HEK293 (cell line): ENCODE data around the gene UTP15.

Experiments
- CTCF ChIA-PET: fragments of 350-600 bp; formaldehyde crosslinking; extraction: SDS; loops from one replicate; lab custom pipeline; 2021; ENCODE audit warnings: antibody characterized with exemption; lab: Yijun Ruan, JAX
- POLR2A ChIA-PET: fragments of 300-600 bp; formaldehyde crosslinking; extraction: SDS; loops from one replicate; lab custom pipeline; 2020; ENCODE audit warnings: antibody characterized with exemption, inconsistent platforms; lab: Yijun Ruan, JAX
- H3K27ac ChIP-seq: fragments of 200-500 bp; sonication (Bioruptor generic); 2 replicates; pipeline ENCODE4 v1.5.1; 2014; ENCODE audit warnings: low read depth, low read length, control low read depth, inconsistent platforms; ENCODE audit errors: extremely low read depth
- H3K36me3 ChIP-seq, 2 experiments: fragments of 200-500 bp in 1 of 2; sonication (Bioruptor generic) in 1 of 2; 1 replicate in 1 of 2; 2 replicates in 1 of 2; pipeline ENCODE4 v1.5.1; 2014 to 2017; ENCODE audit warnings: inconsistent platforms in 2 of 2, low read length in 2 of 2; ENCODE audit not compliant: control insufficient read depth in 2 of 2, insufficient read depth in 1 of 2
- H3K4me1 ChIP-seq: fragments of 200-500 bp; sonication (Bioruptor generic); 2 replicates; pipeline ENCODE4 v1.5.1; 2014; ENCODE audit warnings: mild to moderate bottlenecking, low read length, inconsistent platforms; ENCODE audit not compliant: control insufficient read depth, insufficient read depth
- H3K4me3 ChIP-seq: 2 replicates; pipeline ENCODE4 v1.5.1; 2011; ENCODE audit warnings: low read depth, mild to moderate bottlenecking, control low read depth, low read length, moderate library complexity
- H3K9me3 ChIP-seq: fragments of 200-500 bp; sonication (Bioruptor generic); 2 replicates; pipeline ENCODE4 v1.5.1; 2014; ENCODE audit warnings: low read depth, low read length, inconsistent platforms; ENCODE audit not compliant: control insufficient read depth, insufficient read depth
- BCL6B ChIP-seq: fragments of 450-650 bp; formaldehyde crosslinking; IDR thresholded peaks from 2 replicates; pipeline ENCODE4 v1.5.1; 2017; ENCODE audit warnings: missing biosample characterization, missing genetic modification characterization
- GLI2 ChIP-seq: fragments of 450-650 bp; formaldehyde crosslinking; IDR thresholded peaks from 2 replicates; pipeline ENCODE4; 2017; ENCODE audit warnings: missing biosample characterization, missing genetic modification characterization, low read depth, borderline replicate concordance
- GLI4 ChIP-seq: fragments of 450-650 bp; formaldehyde crosslinking; IDR thresholded peaks from 2 replicates; pipeline ENCODE4 v1.5.1; 2016; ENCODE audit warnings: missing biosample characterization, missing genetic modification characterization
- HOXD13 ChIP-seq: sonication (generic); formaldehyde crosslinking; IDR thresholded peaks from 2 replicates; pipeline ENCODE4 v1.8.0; 2022; ENCODE audit warnings: missing genetic modification reagents, borderline replicate concordance
- REPIN1 ChIP-seq: fragments of 450-650 bp; formaldehyde crosslinking; IDR thresholded peaks from 2 replicates; pipeline ENCODE4 v1.5.1; 2017; ENCODE audit warnings: missing biosample characterization, missing genetic modification characterization, low read depth
- TRIM28 ChIP-seq: IDR thresholded peaks from 2 replicates; pipeline ENCODE4 v1.6.1; 2011; ENCODE audit warnings: low read length, control low read depth, borderline replicate concordance
- WT1 ChIP-seq: fragments of 450-650 bp; formaldehyde crosslinking; IDR thresholded peaks from 2 replicates; pipeline ENCODE4 v1.5.1; 2016; ENCODE audit warnings: missing biosample characterization, missing genetic modification characterization
- ZFP3 ChIP-seq: fragments of 450-650 bp; formaldehyde crosslinking; IDR thresholded peaks from 2 replicates; pipeline ENCODE4 v1.5.1; 2016; ENCODE audit warnings: low read depth, missing biosample characterization, missing genetic modification characterization
- ZFP37 ChIP-seq: fragments of 450-650 bp; formaldehyde crosslinking; IDR thresholded peaks from 2 replicates; pipeline ENCODE4 v1.5.1; 2016; ENCODE audit warnings: missing biosample characterization, missing genetic modification characterization
- ZNF121 ChIP-seq: fragments of 450-650 bp; formaldehyde crosslinking; IDR thresholded peaks from 2 replicates; pipeline ENCODE4 v1.5.1; 2016; ENCODE audit warnings: missing biosample characterization, missing genetic modification characterization
- ZNF248 ChIP-seq: fragments of 450-650 bp; formaldehyde crosslinking; IDR thresholded peaks from 2 replicates; pipeline ENCODE4 v1.5.1; 2017; ENCODE audit warnings: missing biosample characterization, missing genetic modification characterization
- ZNF311 ChIP-seq: fragments of 450-650 bp; formaldehyde crosslinking; IDR thresholded peaks from 2 replicates; pipeline ENCODE4 v1.5.1; 2017; ENCODE audit warnings: missing biosample characterization, missing genetic modification characterization, borderline replicate concordance
- ZNF341 ChIP-seq: fragments of 450-650 bp; formaldehyde crosslinking; IDR thresholded peaks from 2 replicates; pipeline ENCODE4; 2016; ENCODE audit warnings: low read depth, missing biosample characterization, missing genetic modification characterization
- ZNF354C ChIP-seq: fragments of 450-650 bp; formaldehyde crosslinking; IDR thresholded peaks from 2 replicates; pipeline ENCODE4 v1.5.1; 2016; ENCODE audit warnings: missing biosample characterization, missing genetic modification characterization, low read depth, borderline replicate concordance
- ZNF394 ChIP-seq: fragments of 450-650 bp; formaldehyde crosslinking; IDR thresholded peaks from 2 replicates; pipeline ENCODE4 v1.5.1; 2016; ENCODE audit warnings: missing biosample characterization, missing genetic modification characterization, mild to moderate bottlenecking, moderate library complexity, borderline replicate concordance
- ZNF404 ChIP-seq: fragments of 450-650 bp; formaldehyde crosslinking; IDR thresholded peaks from 2 replicates; pipeline ENCODE4 v1.5.1; 2017; ENCODE audit warnings: missing biosample characterization, missing genetic modification characterization
- ZNF423 ChIP-seq: fragments of 450-650 bp; formaldehyde crosslinking; IDR thresholded peaks from 2 replicates; pipeline ENCODE4 v1.5.1; 2016; ENCODE audit warnings: missing biosample characterization, missing genetic modification characterization
- ZNF521 ChIP-seq: fragments of 450-650 bp; formaldehyde crosslinking; IDR thresholded peaks from 2 replicates; pipeline ENCODE4 v1.5.1; 2017; ENCODE audit warnings: missing biosample characterization, mild to moderate bottlenecking, missing genetic modification characterization
- ZNF530 ChIP-seq: fragments of 450-650 bp; formaldehyde crosslinking; IDR thresholded peaks from 2 replicates; pipeline ENCODE4 v1.5.1; 2016; ENCODE audit warnings: low read depth, missing biosample characterization, missing genetic modification characterization
- ZNF544 ChIP-seq: fragments of 450-650 bp; formaldehyde crosslinking; IDR thresholded peaks from 2 replicates; pipeline ENCODE4 v1.5.0; 2017; ENCODE audit warnings: missing biosample characterization, missing genetic modification characterization
- ZNF561 ChIP-seq: fragments of 450-650 bp; IDR thresholded peaks from 2 replicates; pipeline ENCODE4 v1.5.1; 2018; ENCODE audit warnings: missing biosample characterization, missing genetic modification characterization, borderline replicate concordance
- ZNF571 ChIP-seq: fragments of 450-650 bp; formaldehyde crosslinking; IDR thresholded peaks from 2 replicates; pipeline ENCODE4 v1.5.0; 2017; ENCODE audit warnings: missing biosample characterization, missing genetic modification characterization
- ZNF621 ChIP-seq: fragments of 450-650 bp; formaldehyde crosslinking; IDR thresholded peaks from 2 replicates; pipeline ENCODE4 v1.5.1; 2017; ENCODE audit warnings: missing biosample characterization, missing genetic modification characterization
- ZNF658 ChIP-seq: fragments of 450-650 bp; formaldehyde crosslinking; IDR thresholded peaks from 2 replicates; pipeline ENCODE4; 2016; ENCODE audit warnings: missing biosample characterization, missing genetic modification characterization
- TF ChIP-seq, protein P1 (sequence below): fragments of 450-650 bp; formaldehyde crosslinking; IDR thresholded peaks from 2 replicates; pipeline ENCODE4 v1.5.1; 2016; ENCODE audit warnings: missing biosample characterization, missing genetic modification characterization
- TF ChIP-seq, protein P2 (sequence below): fragments of 450-650 bp; formaldehyde crosslinking; IDR thresholded peaks from 2 replicates; pipeline ENCODE4 v1.5.1; 2016; ENCODE audit warnings: missing biosample characterization, missing genetic modification characterization
- TF ChIP-seq, protein P3 (sequence below): fragments of 450-650 bp; formaldehyde crosslinking; IDR thresholded peaks from 2 replicates; pipeline ENCODE4 v1.5.1; 2016; ENCODE audit warnings: missing biosample characterization, missing genetic modification characterization
- TF ChIP-seq, protein P4 (sequence below): fragments of 450-650 bp; formaldehyde crosslinking; IDR thresholded peaks from 2 replicates; pipeline ENCODE4 v1.5.1; 2016; ENCODE audit warnings: missing biosample characterization, missing genetic modification characterization, borderline replicate concordance

The UTP15 gene

DNA sequence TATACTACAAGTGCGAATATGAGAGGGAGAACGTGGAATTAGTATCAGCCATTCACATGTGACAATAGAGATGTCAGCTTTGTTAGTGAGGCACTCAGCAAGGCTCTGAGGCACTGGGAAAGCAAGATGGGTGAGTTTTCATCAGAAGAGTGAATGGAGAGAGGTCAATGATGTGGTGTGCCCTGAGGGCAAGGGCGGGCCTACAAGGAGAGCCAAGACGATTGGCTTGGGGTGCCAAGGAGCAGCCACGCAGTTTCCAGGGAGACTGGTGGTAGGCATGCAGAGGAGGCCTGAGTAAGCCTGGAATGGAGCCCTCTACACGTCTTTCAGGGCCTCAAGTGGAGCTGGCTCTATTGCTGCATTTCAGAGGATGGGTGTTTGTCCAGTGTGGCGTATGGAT lies 42.6 kb upstream of the UTP15 start:
- Histone ChIP-seq H3K27ac (no peak overlapping the region), H3K4me3 (no peak overlapping the region), H3K9me3 (no peaks in the 10 kb centered on the region), H3K4me1 (no peaks in the 10 kb centered on the region; the same call in 1 of the 2 replicates), H3K36me3 (no peaks in the 10 kb centered on the region)
- ChIA-PET CTCF (interaction anchor here (0.7 to 8.5 kb wide), 2 partner anchors 13 to 39 kb away, joined by 3 to 75 read pairs; no protein-coding TSS in a partner anchor), POLR2A (no interaction called here)
- TF ChIP-seq ZNF341 (tag by site-specific recombination) = no peak
- TF ChIP-seq ZFP3 (tag by site-specific recombination) = no peak
- no peak for TF ChIP-seq ZNF394
- no peak for TF ChIP-seq ZNF561 (tag by site-specific recombination)
- TF ChIP-seq WT1 (tag by site-specific recombination) = no peak
- TF ChIP-seq REPIN1 (tag by site-specific recombination) = no peak
- TF ChIP-seq, protein P1, sequence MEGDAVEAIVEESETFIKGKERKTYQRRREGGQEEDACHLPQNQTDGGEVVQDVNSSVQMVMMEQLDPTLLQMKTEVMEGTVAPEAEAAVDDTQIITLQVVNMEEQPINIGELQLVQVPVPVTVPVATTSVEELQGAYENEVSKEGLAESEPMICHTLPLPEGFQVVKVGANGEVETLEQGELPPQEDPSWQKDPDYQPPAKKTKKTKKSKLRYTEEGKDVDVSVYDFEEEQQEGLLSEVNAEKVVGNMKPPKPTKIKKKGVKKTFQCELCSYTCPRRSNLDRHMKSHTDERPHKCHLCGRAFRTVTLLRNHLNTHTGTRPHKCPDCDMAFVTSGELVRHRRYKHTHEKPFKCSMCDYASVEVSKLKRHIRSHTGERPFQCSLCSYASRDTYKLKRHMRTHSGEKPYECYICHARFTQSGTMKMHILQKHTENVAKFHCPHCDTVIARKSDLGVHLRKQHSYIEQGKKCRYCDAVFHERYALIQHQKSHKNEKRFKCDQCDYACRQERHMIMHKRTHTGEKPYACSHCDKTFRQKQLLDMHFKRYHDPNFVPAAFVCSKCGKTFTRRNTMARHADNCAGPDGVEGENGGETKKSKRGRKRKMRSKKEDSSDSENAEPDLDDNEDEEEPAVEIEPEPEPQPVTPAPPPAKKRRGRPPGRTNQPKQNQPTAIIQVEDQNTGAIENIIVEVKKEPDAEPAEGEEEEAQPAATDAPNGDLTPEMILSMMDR (tag by site-specific recombination) = no peak
- TF ChIP-seq ZNF530 (tag by site-specific recombination) = no peak
- no peak for TF ChIP-seq ZNF658 (tag by site-specific recombination)
- TF ChIP-seq TRIM28 = no peak
- TF ChIP-seq GLI4 (tag by site-specific recombination) = no peak
- TF ChIP-seq, protein P2, sequence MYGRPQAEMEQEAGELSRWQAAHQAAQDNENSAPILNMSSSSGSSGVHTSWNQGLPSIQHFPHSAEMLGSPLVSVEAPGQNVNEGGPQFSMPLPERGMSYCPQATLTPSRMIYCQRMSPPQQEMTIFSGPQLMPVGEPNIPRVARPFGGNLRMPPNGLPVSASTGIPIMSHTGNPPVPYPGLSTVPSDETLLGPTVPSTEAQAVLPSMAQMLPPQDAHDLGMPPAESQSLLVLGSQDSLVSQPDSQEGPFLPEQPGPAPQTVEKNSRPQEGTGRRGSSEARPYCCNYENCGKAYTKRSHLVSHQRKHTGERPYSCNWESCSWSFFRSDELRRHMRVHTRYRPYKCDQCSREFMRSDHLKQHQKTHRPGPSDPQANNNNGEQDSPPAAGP (tag by site-specific recombination) = no peak
- TF ChIP-seq ZNF121 (tag by site-specific recombination) = no peak
- no peak for TF ChIP-seq ZNF248

DNA sequence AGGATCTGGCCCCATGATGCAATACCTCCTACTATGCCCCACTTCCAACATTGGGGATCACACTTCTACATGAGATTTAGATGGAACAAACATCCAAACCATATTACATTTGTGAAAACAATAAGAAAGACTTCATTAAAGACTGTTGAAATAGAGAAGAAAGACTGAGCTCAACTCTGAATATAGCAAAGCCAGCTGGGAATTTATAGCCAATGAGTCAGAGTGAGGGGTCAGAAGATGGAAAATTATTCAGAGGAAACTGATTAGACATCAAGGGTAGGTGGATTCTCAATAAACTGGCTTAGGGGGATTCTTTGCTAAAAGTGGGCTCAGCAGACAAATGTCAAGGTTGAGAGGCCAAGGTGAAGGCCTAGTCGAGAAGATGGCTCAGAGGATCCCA lies 41.7 kb upstream of the UTP15 start:
- TF ChIP-seq ZNF423 (no peak), ZNF521 (tag by site-specific recombination) (no peak), REPIN1 (tag by site-specific recombination) (no peak), ZNF571 (tag by site-specific recombination) (no peak), GLI2 (no peak), ZNF404 (tag by site-specific recombination) (no peak), ZNF311 (tag by site-specific recombination) (no peak), HOXD13 (CRISPR knock-in tag) (no peak), ZFP37 (tag by site-specific recombination) (no peak), ZNF354C (no peak), BCL6B (no peak), ZNF621 (tag by site-specific recombination) (no peak), ZNF544 (no peak)
- TF ChIP-seq, protein P3, sequence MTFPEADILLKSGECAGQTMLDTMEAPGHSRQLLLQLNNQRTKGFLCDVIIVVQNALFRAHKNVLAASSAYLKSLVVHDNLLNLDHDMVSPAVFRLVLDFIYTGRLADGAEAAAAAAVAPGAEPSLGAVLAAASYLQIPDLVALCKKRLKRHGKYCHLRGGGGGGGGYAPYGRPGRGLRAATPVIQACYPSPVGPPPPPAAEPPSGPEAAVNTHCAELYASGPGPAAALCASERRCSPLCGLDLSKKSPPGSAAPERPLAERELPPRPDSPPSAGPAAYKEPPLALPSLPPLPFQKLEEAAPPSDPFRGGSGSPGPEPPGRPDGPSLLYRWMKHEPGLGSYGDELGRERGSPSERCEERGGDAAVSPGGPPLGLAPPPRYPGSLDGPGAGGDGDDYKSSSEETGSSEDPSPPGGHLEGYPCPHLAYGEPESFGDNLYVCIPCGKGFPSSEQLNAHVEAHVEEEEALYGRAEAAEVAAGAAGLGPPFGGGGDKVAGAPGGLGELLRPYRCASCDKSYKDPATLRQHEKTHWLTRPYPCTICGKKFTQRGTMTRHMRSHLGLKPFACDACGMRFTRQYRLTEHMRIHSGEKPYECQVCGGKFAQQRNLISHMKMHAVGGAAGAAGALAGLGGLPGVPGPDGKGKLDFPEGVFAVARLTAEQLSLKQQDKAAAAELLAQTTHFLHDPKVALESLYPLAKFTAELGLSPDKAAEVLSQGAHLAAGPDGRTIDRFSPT (tag by site-specific recombination) = no peak
- TF ChIP-seq, protein P4, sequence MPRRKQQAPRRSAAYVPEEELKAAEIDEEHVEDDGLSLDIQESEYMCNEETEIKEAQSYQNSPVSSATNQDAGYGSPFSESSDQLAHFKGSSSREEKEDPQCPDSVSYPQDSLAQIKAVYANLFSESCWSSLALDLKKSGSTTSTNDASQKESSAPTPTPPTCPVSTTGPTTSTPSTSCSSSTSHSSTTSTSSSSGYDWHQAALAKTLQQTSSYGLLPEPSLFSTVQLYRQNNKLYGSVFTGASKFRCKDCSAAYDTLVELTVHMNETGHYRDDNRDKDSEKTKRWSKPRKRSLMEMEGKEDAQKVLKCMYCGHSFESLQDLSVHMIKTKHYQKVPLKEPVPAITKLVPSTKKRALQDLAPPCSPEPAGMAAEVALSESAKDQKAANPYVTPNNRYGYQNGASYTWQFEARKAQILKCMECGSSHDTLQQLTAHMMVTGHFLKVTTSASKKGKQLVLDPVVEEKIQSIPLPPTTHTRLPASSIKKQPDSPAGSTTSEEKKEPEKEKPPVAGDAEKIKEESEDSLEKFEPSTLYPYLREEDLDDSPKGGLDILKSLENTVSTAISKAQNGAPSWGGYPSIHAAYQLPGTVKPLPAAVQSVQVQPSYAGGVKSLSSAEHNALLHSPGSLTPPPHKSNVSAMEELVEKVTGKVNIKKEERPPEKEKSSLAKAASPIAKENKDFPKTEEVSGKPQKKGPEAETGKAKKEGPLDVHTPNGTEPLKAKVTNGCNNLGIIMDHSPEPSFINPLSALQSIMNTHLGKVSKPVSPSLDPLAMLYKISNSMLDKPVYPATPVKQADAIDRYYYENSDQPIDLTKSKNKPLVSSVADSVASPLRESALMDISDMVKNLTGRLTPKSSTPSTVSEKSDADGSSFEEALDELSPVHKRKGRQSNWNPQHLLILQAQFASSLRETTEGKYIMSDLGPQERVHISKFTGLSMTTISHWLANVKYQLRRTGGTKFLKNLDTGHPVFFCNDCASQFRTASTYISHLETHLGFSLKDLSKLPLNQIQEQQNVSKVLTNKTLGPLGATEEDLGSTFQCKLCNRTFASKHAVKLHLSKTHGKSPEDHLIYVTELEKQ (tag by site-specific recombination) = no peak
- ChIA-PET CTCF (interaction anchor here (8.5 kb wide), 1 partner anchor 12 kb away, joined by 75 read pairs; no protein-coding TSS in a partner anchor), POLR2A (no interaction called here)
- Histone ChIP-seq H3K4me1 (no peaks in the 10 kb centered on the region; the same call in 1 of the 2 replicates), H3K27ac (no peak overlapping the region), H3K36me3 (no peaks in the 10 kb centered on the region), H3K9me3 (no peaks in the 10 kb centered on the region), H3K4me3 (no peak overlapping the region)
